VCaP (cell line): Measurements from ENCODE around the gene CASK.
"Not testable (repeated sequence)": the region's sequence is repeated elsewhere in the genome, so short reads cannot be mapped to it uniquely, and the experiment has no call there.

Experiments
- H3K27ac ChIP-seq: fragments of 450-650 bp; 2 replicates; pipeline ENCODE4 v1.5.1; 2017
- CTCF ChIP-seq: fragments of 450-650 bp; conservative IDR thresholded peaks from 2 replicates; pipeline ENCODE4 v1.5.1; 2017; ENCODE audit warnings: mild to moderate bottlenecking, moderate library complexity

Gene CASK

DNA sequence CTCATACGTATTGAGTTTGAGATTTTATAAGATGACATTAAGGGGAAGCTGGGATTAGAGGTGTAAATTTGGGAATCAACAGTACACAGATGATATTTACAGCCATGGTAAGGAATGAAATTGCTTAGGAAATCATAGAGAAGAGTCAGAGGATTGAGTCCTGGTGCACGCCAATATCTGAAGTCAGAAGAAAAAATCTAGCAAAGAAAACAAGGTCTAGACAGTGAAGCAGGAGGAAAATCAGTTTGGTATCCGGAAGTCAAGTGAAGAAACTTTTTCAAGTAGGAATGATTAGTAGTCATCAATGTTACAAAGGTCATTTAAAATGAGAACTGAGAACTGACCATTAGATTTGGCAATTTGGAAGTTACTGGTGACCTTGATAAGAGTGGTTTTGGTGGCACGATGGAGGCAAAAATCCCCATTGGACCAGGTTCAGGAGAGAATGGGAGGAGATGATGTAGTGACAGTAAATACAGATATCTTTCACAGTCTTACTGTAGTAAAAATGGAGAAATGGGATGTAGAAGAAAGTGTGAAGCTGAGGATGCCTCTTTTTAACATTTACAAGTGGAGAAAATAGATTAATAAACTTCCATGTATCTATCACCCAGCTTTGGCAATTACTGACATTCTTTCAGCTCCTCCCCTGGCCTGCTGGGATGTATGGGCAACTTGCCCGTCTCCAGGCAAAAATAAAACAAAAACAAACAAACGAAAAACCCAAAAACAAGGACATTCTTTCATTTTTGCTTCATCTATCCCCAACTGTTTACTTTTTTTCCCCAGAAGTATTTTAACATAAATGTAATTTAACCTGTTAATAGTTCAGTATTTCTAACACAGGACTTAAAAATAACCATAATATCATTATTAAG is 245.9 kb downstream of the CASK start:
- TF ChIP-seq CTCF: no peak

GRCh38 chrX:41676361-41676760 is 247.0 kb downstream of the CASK start:
- H3K27ac ChIP-seq: not testable (repeated sequence)

More for the DNA sequence above, 245.9 kb downstream of the CASK start:
- no peak overlapping the region for H3K27ac ChIP-seq

DNA sequence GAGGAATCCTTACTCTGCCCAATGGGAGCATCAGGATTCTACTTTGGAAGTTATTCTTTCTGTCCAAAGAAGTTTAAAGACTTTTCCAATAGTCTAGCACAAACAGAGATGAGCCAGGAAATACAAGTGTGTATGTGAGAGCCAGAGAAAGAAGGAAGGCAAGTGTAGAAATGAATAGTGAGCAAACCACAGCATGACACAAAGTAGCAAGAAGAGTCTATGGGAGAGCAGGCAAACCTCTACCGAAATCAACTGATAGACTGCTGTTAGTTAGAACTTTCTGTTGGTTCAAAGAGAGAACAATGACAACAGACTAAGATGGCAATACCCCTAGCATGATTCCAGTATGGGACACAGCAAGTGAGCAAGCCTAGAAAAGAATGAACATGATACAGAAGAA is 250.7 kb downstream of the CASK start:
- TF ChIP-seq CTCF: no peak
- no peak overlapping the region for H3K27ac ChIP-seq

DNA sequence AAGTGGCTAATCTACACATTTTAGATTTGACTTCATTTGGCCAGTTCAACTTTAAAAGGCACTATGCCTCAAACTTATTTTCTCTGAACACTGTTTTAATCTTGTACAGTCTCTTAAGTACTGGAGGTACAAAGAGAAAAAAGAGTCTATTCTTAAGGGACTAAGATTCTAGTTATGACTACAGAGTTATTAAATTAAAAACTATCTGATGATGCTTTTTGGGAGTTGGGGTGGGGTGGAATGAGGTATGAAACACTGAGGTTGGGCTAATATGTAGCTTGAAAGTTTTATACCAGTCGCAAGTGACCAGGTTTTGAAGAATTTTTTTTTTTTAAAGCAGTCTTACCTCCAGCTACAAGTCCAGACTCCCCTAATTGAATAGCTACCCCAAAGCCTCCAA is 252.3 kb downstream of the CASK start:
- no peak overlapping the region for H3K27ac ChIP-seq
- TF ChIP-seq CTCF: no peak

- H3K27ac ChIP-seq: no peak overlapping the region
- no peak for TF ChIP-seq CTCF
Measured at GRCh38 chrX:41670112-41670511, 253.2 kb downstream of the CASK start.

DNA sequence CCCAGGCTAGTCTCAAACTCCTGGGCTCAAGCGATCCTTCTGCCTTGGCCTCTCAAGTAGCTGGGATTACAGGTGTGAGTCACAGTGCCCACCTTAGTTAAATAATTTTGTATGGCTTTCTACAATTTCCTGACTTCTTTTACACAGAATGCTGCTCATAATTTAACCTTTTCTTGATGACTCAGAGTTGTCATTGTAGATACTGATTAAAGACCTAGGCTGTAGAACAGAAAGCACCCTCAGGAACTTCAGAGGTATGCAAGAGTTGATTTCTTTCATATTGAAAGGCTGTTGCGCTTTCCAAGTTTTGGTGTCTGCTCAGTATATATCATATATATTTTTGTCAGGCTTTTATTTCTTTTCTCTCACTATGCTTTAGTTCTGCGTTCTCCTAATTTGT is 255.7 kb downstream of the CASK start:
- no peak for TF ChIP-seq CTCF

GRCh38 chrX:41666251-41666650 is 257.1 kb downstream of the CASK start:
- TF ChIP-seq CTCF: no peak
- H3K27ac ChIP-seq: no peak overlapping the region

More for the DNA sequence above, 255.7 kb downstream of the CASK start:
- H3K27ac ChIP-seq: no peak overlapping the region

DNA sequence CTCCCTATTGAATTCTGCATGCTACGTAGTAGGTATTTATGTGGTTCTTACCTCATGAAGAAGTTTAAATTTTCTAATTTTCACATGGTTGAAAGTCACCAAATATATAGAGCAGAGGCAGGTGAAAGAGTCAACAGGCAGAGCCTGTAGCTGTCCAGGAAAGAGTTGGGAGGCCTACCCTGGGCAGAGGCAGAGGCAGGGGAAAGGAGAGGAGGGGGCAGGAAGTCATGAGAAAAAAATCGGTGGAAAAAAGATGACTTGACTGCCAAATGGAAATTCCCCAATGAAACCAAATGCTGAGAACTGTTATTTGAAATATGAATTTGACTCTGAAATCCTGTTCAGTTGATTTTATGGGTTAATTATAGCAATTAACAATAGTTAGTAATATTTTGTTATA is 257.7 kb downstream of the CASK start:
- no peak for TF ChIP-seq CTCF
- no peak overlapping the region for H3K27ac ChIP-seq
